Gastroesophageal sphincter (tissue), 4 donors: Measurements from ENCODE around the gene WIPF2. TPM values are rescaled to one million over a fixed set of nuclear protein-coding genes. Genes with fewer than 3 reads are reported as not detected.

ENCODE experiments used
- ATAC-seq: fragments of 150-250 bp; one replicate; pipeline ENCODE4 v1.9.1; 2016; ENCODE audit warnings: mild to moderate bottlenecking, moderate library complexity
- H3K27ac ChIP-seq, 4 donors: fragments of 200-600 bp; sonication (generic) in 3 of 4; 1 replicate in 3 of 4; 2 replicates in 1 of 4; pipeline ENCODE4 v1.5.1; 2016 to 2019
- H3K27me3 ChIP-seq: fragments of 200-600 bp; sonication (generic); one replicate; pipeline ENCODE4 v1.5.1; 2019
- H3K36me3 ChIP-seq, 2 donors: fragments of 200-600 bp; sonication (generic); one replicate each; pipeline ENCODE4 v1.5.1; 2019; ENCODE audit warnings: control low read depth in 1 of 2
- H3K4me1 ChIP-seq, 3 donors: fragments of 200-600 bp; sonication (generic); 1 replicate in 2 of 3; 2 replicates in 1 of 3; pipeline ENCODE4 v1.5.1; 2016 to 2019; ENCODE audit warnings: control low read depth in 2 of 3
- H3K4me3 ChIP-seq, 2 donors: fragments of 200-600 bp; sonication (generic); one replicate each; pipeline ENCODE4 v1.5.1; 2019; ENCODE audit warnings: mild to moderate bottlenecking in 1 of 2, moderate library complexity in 1 of 2
- H3K9me3 ChIP-seq, 3 donors: fragments of 200-600 bp; sonication (generic); one replicate each; pipeline ENCODE4 v1.5.1; 2017 to 2019; ENCODE audit warnings: control low read depth in 2 of 3
- CTCF ChIP-seq, 4 experiments: fragments of 200-600 bp in 2 of 4; fragments of 450-650 bp in 2 of 4; sonication (generic) in 1 of 4; IDR thresholded peaks; one replicate each; pipeline ENCODE4 v1.5.1; 2017 to 2019; ENCODE audit warnings: antibody characterized with exemption in 4 of 4, mild to moderate bottlenecking in 2 of 4, moderate library complexity in 2 of 4
- EP300 ChIP-seq: sonication (generic); formaldehyde crosslinking; IDR thresholded peaks from one replicate; pipeline ENCODE4 v1.6.1; 2017; ENCODE audit warnings: antibody characterized with exemption, mild to moderate bottlenecking
- POLR2A ChIP-seq, 2 donors: fragments of 450-650 bp; IDR thresholded peaks; one replicate each; pipeline ENCODE4 v1.6.1; 2017; ENCODE audit warnings: antibody characterized with exemption in 2 of 2, mild to moderate bottlenecking in 2 of 2, moderate library complexity in 1 of 2
- POLR2AphosphoS5 ChIP-seq: sonication (generic); formaldehyde crosslinking; IDR thresholded peaks from one replicate; pipeline ENCODE4 v1.6.1; 2017; ENCODE audit warnings: antibody characterized with exemption
- WGBS, 2 donors: methylation state at CpG; one replicate each; pipeline ENCODE4 v1.1.5; 2018; ENCODE audit warnings: low coverage in 1 of 2; 5-methylcytosine and 5-hydroxymethylcytosine counted together
- total RNA-seq, 4 donors: library from RNA; depleted of rRNA; stranded (reverse); fragments of >200 nt; gene quantifications; one replicate each; pipeline ENCODE4 v1.1.0, GENCODE V29; 2016

WIPF2 gene
- total RNA-seq, 4 donors from 2014 or later, result 10.2 to 18.2 (median 13.5) TPM

- H3K4me3 ChIP-seq, result no peak overlapping the region
- peaks cover 11 to 100% (median 97%) of the 10 kb centered on the region in 3 donors for H3K4me1 ChIP-seq
- no peak for ATAC-seq
- H3K36me3 ChIP-seq, result no peaks in the 10 kb centered on the region
- H3K27ac ChIP-seq, result peak overlapping the region in 3 of 4 donors; percentile 91 to 97 (median 91)
- H3K27me3 ChIP-seq, result no peaks in the 10 kb centered on the region
- WGBS, 2 donors, result 53 to 70% methylated on average over 3 to 7 of the region's 13 CpGs
- H3K9me3 ChIP-seq, result no peaks in the 10 kb centered on the region
- TF ChIP-seq CTCF (IDR thresholded peaks at IDR 0.05) (no peak), EP300 (no peak), POLR2A (IDR thresholded peaks at IDR 0.05) (no peak), POLR2AphosphoS5 (no peak)
These were observed 106.3 kb downstream of the WIPF2 start for GRCh38 chr17:40325156-40326013.

- ATAC-seq, result no peak
- TF ChIP-seq CTCF (IDR thresholded peaks at IDR 0.05) (no peak), POLR2AphosphoS5 (no peak), EP300 (no peak), POLR2A (IDR thresholded peaks at IDR 0.05) (no peak)
- 28 to 50% methylated on average over 3 to 8 of the region's 17 CpGs for WGBS, 2 donors
- Histone ChIP-seq H3K27me3 (no peaks in the 10 kb centered on the region), H3K4me3 (no peak overlapping the region), H3K9me3 (no peaks in the 10 kb centered on the region), H3K4me1 (peaks cover 20 to 100% (median 99%) of the 10 kb centered on the region in 3 donors), H3K36me3 (peaks cover 0 to 4% of the 10 kb centered on the region in 2 donors), H3K27ac (peak overlapping the region in 3 of 4 donors; percentile 81 to 97 (median 91))
These were observed 107.1 kb downstream of the WIPF2 start for GRCh38 chr17:40326014-40326831.

- peaks cover 17 to 100% (median 99%) of the 10 kb centered on the region in 3 donors for H3K4me1 ChIP-seq
- ATAC-seq, result no peak
- no peak overlapping the region for H3K4me3 ChIP-seq
- no CpG with 5 or more reads among the region's 1 CpG for WGBS, 2 donors
- no peaks in the 10 kb centered on the region for H3K9me3 ChIP-seq
- peaks cover 0 to 6% of the 10 kb centered on the region in 2 donors for H3K36me3 ChIP-seq
- H3K27ac ChIP-seq, result peak overlapping the region in 3 of 4 donors; percentile 81 to 97 (median 91)
- TF ChIP-seq POLR2AphosphoS5, result no peak
- TF ChIP-seq CTCF (IDR thresholded peaks at IDR 0.05), result no peak
- TF ChIP-seq POLR2A (IDR thresholded peaks at IDR 0.05), result no peak
- no peak for TF ChIP-seq EP300
- no peaks in the 10 kb centered on the region for H3K27me3 ChIP-seq
These were observed 107.7 kb downstream of the WIPF2 start for GRCh38 chr17:40326832-40327199.

GRCh38 chr17:40327244-40327729 is 108.2 kb downstream of the WIPF2 start:
- Histone ChIP-seq H3K27ac (peak overlapping the region in 3 of 4 donors; percentile 81 to 97 (median 91)), H3K9me3 (no peaks in the 10 kb centered on the region), H3K27me3 (no peaks in the 10 kb centered on the region), H3K4me1 (peaks cover 18 to 100% (median 99%) of the 10 kb centered on the region in 3 donors), H3K4me3 (no peak overlapping the region), H3K36me3 (peaks cover 0 to 6% of the 10 kb centered on the region in 2 donors)
- 90% methylated on average over 2 of the region's 4 CpGs; no CpG with 5 or more reads in 1 of the 2 donors for WGBS, 2 donors
- TF ChIP-seq POLR2A (IDR thresholded peaks at IDR 0.05) (no peak), EP300 (no peak), CTCF (IDR thresholded peaks at IDR 0.05) (no peak), POLR2AphosphoS5 (no peak)
- ATAC-seq, result no peak
